IMR-90 (cell line): Measurements from ENCODE around the gene DIAPH2. TPM values are rescaled to one million over a fixed set of nuclear protein-coding genes. Genes with fewer than 3 reads are reported as not detected.

ENCODE experiments used
- ATAC-seq: fragments of 200-7000 bp; cut with Tn5 transposase; 2 replicates; pipeline ENCODE4 v1.9.1; 2020; ENCODE audit warnings: low read depth, mild to moderate bottlenecking, moderate library complexity
- BruUV-seq: library from RNA; stranded (reverse); fragments of 400-500 nt; replicated peaks from 2 replicates; lab custom pipeline; 2021; lab: Mats Ljungman, UMichigan
- CTCF ChIA-PET: fragments of 300-600 bp; formaldehyde crosslinking; extraction: SDS; loops from one replicate; lab custom pipeline; 2021; ENCODE audit warnings: antibody characterized with exemption; lab: Yijun Ruan, JAX
- POLR2A ChIA-PET: fragments of 300-600 bp; sonication (Branson Sonifier 250); formaldehyde crosslinking; loops from one replicate; lab custom pipeline; 2022; ENCODE audit warnings: antibody characterized with exemption; ENCODE audit not compliant: unreplicated experiment; lab: Charles Lee
- DNase-seq: peaks from one replicate; pipeline ENCODE4 v3.0.0; 2013
- H2AFZ ChIP-seq: replicated peaks from 2 replicates; pipeline ENCODE3; 2013; ENCODE audit warnings: low read length, mild to moderate bottlenecking; ENCODE audit not compliant: poor library complexity
- H2AK5ac ChIP-seq: 2 replicates; pipeline ENCODE4 v1.6.1; 2013; ENCODE audit warnings: low read depth, low read length, inconsistent platforms
- H2AK9ac ChIP-seq: replicated peaks from 2 replicates; pipeline ENCODE3; 2013; ENCODE audit warnings: mild to moderate bottlenecking, low read depth, low read length, moderate library complexity; ENCODE audit not compliant: poor library complexity
- H2BK120ac ChIP-seq: 2 replicates; pipeline ENCODE4 v1.6.1; 2013; ENCODE audit warnings: low read depth, low read length, inconsistent platforms
- H2BK15ac ChIP-seq: 3 replicates; pipeline ENCODE4 v1.6.1; 2013; ENCODE audit warnings: low read depth, low read length, inconsistent platforms
- H2BK20ac ChIP-seq: 2 replicates; pipeline ENCODE4 v1.6.1; 2013; ENCODE audit warnings: low read depth, mild to moderate bottlenecking, inconsistent platforms, low read length, moderate library complexity
- H2BK5ac ChIP-seq: 2 replicates; pipeline ENCODE4 v1.6.1; 2013; ENCODE audit warnings: mild to moderate bottlenecking, low read depth, low read length, inconsistent platforms; ENCODE audit not compliant: poor library complexity, severe bottlenecking
- H3K14ac ChIP-seq: replicated peaks from 2 replicates; pipeline ENCODE4 v1.6.1; 2013; ENCODE audit warnings: low read depth, low read length, inconsistent platforms
- H3K18ac ChIP-seq: 2 replicates; pipeline ENCODE4 v1.6.1; 2013; ENCODE audit warnings: low read depth, low read length, control low read depth
- H3K23ac ChIP-seq: 2 replicates; pipeline ENCODE4 v1.6.1; 2013; ENCODE audit warnings: low read depth, low read length, inconsistent platforms
- H3K27ac ChIP-seq: 2 replicates; pipeline ENCODE4 v1.5.1; 2013; ENCODE audit warnings: mild to moderate bottlenecking, control low read depth, low read length; ENCODE audit not compliant: insufficient read depth
- H3K27me3 ChIP-seq: 2 replicates; pipeline ENCODE4 v1.6.1; 2013; ENCODE audit warnings: low read length; ENCODE audit not compliant: control insufficient read depth, insufficient read depth
- H3K36me3 ChIP-seq: 2 replicates; pipeline ENCODE4 v1.6.1; 2013; ENCODE audit warnings: low read length, mixed read lengths; ENCODE audit not compliant: control insufficient read depth, insufficient read depth
- H3K4ac ChIP-seq: 2 replicates; pipeline ENCODE4 v1.6.1; 2013; ENCODE audit warnings: low read depth, low read length, inconsistent platforms
- H3K4me1 ChIP-seq: 2 replicates; pipeline ENCODE4 v1.6.1; 2013; ENCODE audit warnings: low read length, mixed read lengths; ENCODE audit not compliant: control insufficient read depth, insufficient read depth
- H3K4me2 ChIP-seq: 2 replicates; pipeline ENCODE4 v1.6.1; 2013; ENCODE audit warnings: low read depth, mild to moderate bottlenecking, control low read depth, low read length, moderate library complexity
- H3K4me3 ChIP-seq: 2 replicates; pipeline ENCODE4 v1.5.1; 2013; ENCODE audit warnings: low read depth, mild to moderate bottlenecking, control low read depth, low read length, moderate library complexity; ENCODE audit not compliant: insufficient read depth
- H3K56ac ChIP-seq: 2 replicates; pipeline ENCODE4 v1.6.1; 2013; ENCODE audit warnings: low read length, inconsistent platforms; ENCODE audit not compliant: insufficient read depth; ENCODE audit errors: extremely low read depth
- H3K79me1 ChIP-seq, 2 experiments: 2 replicates each; pipeline ENCODE4 v1.6.1; 2013; ENCODE audit warnings: low read length in 2 of 2, inconsistent platforms in 1 of 2, low read depth in 1 of 2
- H3K9ac ChIP-seq: 2 replicates; pipeline ENCODE4 v1.6.1; 2013; ENCODE audit warnings: low read depth, low read length, control low read depth
- H3K9me1 ChIP-seq: 2 replicates; pipeline ENCODE4 v1.6.1; 2013; ENCODE audit warnings: low read length, inconsistent platforms; ENCODE audit not compliant: insufficient read depth
- H3K9me3 ChIP-seq: 2 replicates; pipeline ENCODE4 v1.6.1; 2013; ENCODE audit warnings: low read length; ENCODE audit not compliant: control insufficient read depth, insufficient read depth
- H4K20me1 ChIP-seq: 2 replicates; pipeline ENCODE4 v1.6.1; 2013; ENCODE audit warnings: low read length, inconsistent platforms; ENCODE audit not compliant: insufficient read depth
- H4K5ac ChIP-seq: 2 replicates; pipeline ENCODE4 v1.6.1; 2013; ENCODE audit warnings: mild to moderate bottlenecking, low read depth, low read length, control low read depth
- H4K8ac ChIP-seq, 2 experiments: 2 replicates each; pipeline ENCODE4 v1.6.1; 2013; ENCODE audit warnings: low read depth in 2 of 2, low read length in 2 of 2, control low read depth in 1 of 2, inconsistent platforms in 1 of 2
- H4K91ac ChIP-seq: 2 replicates; pipeline ENCODE4 v1.6.1; 2013; ENCODE audit warnings: low read depth, low read length, inconsistent platforms; ENCODE audit not compliant: insufficient read depth
- CEBPB ChIP-seq: IDR thresholded peaks from 2 replicates; pipeline ENCODE4 v1.6.1; 2012; ENCODE audit warnings: low read depth, low read length, improper control_type of control experiment
- ELK1 ChIP-seq: fragments of 150-350 bp; IDR thresholded peaks from 2 replicates; pipeline ENCODE4 v1.6.1; 2016; ENCODE audit warnings: low read depth, mild to moderate bottlenecking, low read length, moderate library complexity, borderline replicate concordance
- FOS ChIP-seq: fragments of 150-350 bp; IDR thresholded peaks from 2 replicates; pipeline ENCODE4 v1.6.1; 2016; ENCODE audit warnings: low read depth, low read length
- MAFK ChIP-seq: IDR thresholded peaks from 2 replicates; pipeline ENCODE4 v1.6.1; 2012; ENCODE audit warnings: low read depth, low read length, improper control_type of control experiment
- MXI1 ChIP-seq: IDR thresholded peaks from 2 replicates; pipeline ENCODE4 v1.6.1; 2012; ENCODE audit warnings: low read depth, mild to moderate bottlenecking, low read length, moderate library complexity, borderline replicate concordance
- NFE2L2 ChIP-seq: fragments of 150-350 bp; IDR thresholded peaks from 2 replicates; pipeline ENCODE4 v1.6.1; 2016; ENCODE audit warnings: low read depth, mild to moderate bottlenecking, low read length
- USF2 ChIP-seq: fragments of 150-350 bp; IDR thresholded peaks from 2 replicates; pipeline ENCODE4 v1.6.1; 2017; ENCODE audit warnings: mild to moderate bottlenecking, antibody characterized with exemption, low read length, low read depth
- WGBS, 2 experiments: methylation state at CpG; one replicate each; pipeline versions ENCODE4 v1.1.5 to v1.1.7; 2013; ENCODE audit warnings: missing lambda C conversion rate in 2 of 2; ENCODE audit not compliant: insufficient read length in 1 of 2; ENCODE audit errors: extremely low coverage in 2 of 2; 5-methylcytosine and 5-hydroxymethylcytosine counted together
- dilution Hi-C: fragments of 300-500 bp; cut with HindIII; formaldehyde crosslinking; loops from one replicate; pipeline ENCODE4 v1.14.3; 2018; ENCODE audit warnings: low sequenced_read_pairs; ENCODE audit not compliant: unreplicated experiment
- in situ Hi-C: fragments of 300-500 bp; cut with MboI; formaldehyde crosslinking; loops from 3 replicates; pipeline ENCODE4 v1.14.3; 2019; ENCODE audit warnings: low sequenced_read_pairs, inconsistent platforms, mixed read lengths
- intact Hi-C: fragments of 100-400 bp; cut with micrococcal nuclease; formaldehyde crosslinking; loops from 2 replicates; pipeline ENCODE4 v1.10.0; 2022
- polyA plus RNA-seq, 3 experiments: library from polyadenylated mRNA; depleted of rRNA; stranded (reverse); fragments of >200 nt; gene quantifications; 2 replicates each; pipeline ENCODE4 v1.2.3, GENCODE V29; 2012; ENCODE audit warnings: low replicate concordance in 1 of 3
- total RNA-seq: library from RNA; depleted of rRNA; stranded (reverse); fragments of >200 nt; gene quantifications from 2 replicates; pipeline ENCODE4 v1.2.3, GENCODE V29; 2012

The DIAPH2 gene
- total and polyA plus RNA-seq, 2 of the 4 experiments (the other 2 are of a cell fraction) = 3.6 to 19.9 TPM

- H3K4me3 ChIP-seq = no peak overlapping the region
- H2BK5ac ChIP-seq = peak overlapping the region; percentile 90
- H2AK5ac ChIP-seq = no peak overlapping the region
- peaks cover 2% of the 10 kb centered on the region; the same call in 1 of the 2 replicates for H3K27me3 ChIP-seq
- dilution Hi-C loops (no loop called here), intact Hi-C loops (no loop called here), in situ Hi-C loops (no loop called here)
- no peaks in the 10 kb centered on the region for H3K79me1 ChIP-seq
- H2BK15ac ChIP-seq = peak overlapping the region; percentile 85; the same call in 1 of the 3 replicates
- H4K20me1 ChIP-seq = no peaks in the 10 kb centered on the region
- H3K9ac ChIP-seq = 0 out of 2 replicates have a peak overlapping the region, but pooled peaks have one; percentile 5
- peak overlapping the region; percentile 72; the same call in 1 of the 2 replicates for H4K5ac ChIP-seq
- peak; percentile 83 for ATAC-seq
- H2AK9ac ChIP-seq = no peak overlapping the region
- H3K36me3 ChIP-seq = no peaks in the 10 kb centered on the region
- H2BK20ac ChIP-seq = peak overlapping the region; percentile 92
- ChIA-PET CTCF (interaction anchor here (0.7 kb wide), 1 partner anchor 51 kb away, joined by 3 read pairs; no protein-coding TSS in a partner anchor), POLR2A (interaction anchor here (0.6 kb wide), 1 partner anchor 66 kb away, joined by 6 read pairs; no protein-coding TSS in a partner anchor)
- peak overlapping the region; percentile 46 for H2AFZ ChIP-seq
- peak overlapping the region; percentile 80; the same call in 1 of the 2 replicates for H3K23ac ChIP-seq
- peak overlapping the region; percentile 93 for H2BK120ac ChIP-seq
- peak overlapping the region; percentile 81; the same call in 1 of the 2 replicates for H3K4ac ChIP-seq
- WGBS, 2 experiments = no CpG with 5 or more reads among the region's 3 CpGs
- peak overlapping the region; percentile 66; the same call in 1 of the 2 replicates for H4K91ac ChIP-seq
- H4K8ac ChIP-seq = peak overlapping the region; percentile 77 to 83
- H3K56ac ChIP-seq = peak overlapping the region; percentile 67; the same call in 1 of the 2 replicates
- peak overlapping the region; percentile 83 for H3K27ac ChIP-seq
- no TSS peak for BruUV-seq
- H3K18ac ChIP-seq = peak overlapping the region; percentile 95
- H3K9me3 ChIP-seq = no peaks in the 10 kb centered on the region
- peaks cover 4% of the 10 kb centered on the region; the same call in 1 of the 2 replicates for H3K4me1 ChIP-seq
- peak; percentile 84 for DNase-seq
- peak overlapping the region; percentile 79; the same call in 1 of the 2 replicates for H3K4me2 ChIP-seq
- H3K14ac ChIP-seq = peak overlapping the region; percentile 85; the same call in 1 of the 2 replicates
- peak; percentile 55; the same call in 1 of the 2 replicates for TF ChIP-seq FOS
- TF ChIP-seq ELK1 = no peak
- TF ChIP-seq CEBPB = peak; percentile 76
- TF ChIP-seq MXI1 = no peak
- 0 out of 2 replicates have a peak, but pooled peaks have one; percentile 31 for TF ChIP-seq NFE2L2
- no peak for TF ChIP-seq USF2
- 0 out of 2 replicates have a peak, but pooled peaks have one; percentile 17 for TF ChIP-seq MAFK
- H3K9me1 ChIP-seq = no peaks in the 10 kb centered on the region
Measured at GRCh38 chrX:97389761-97390192, 705.1 kb downstream of the DIAPH2 start.
